GM10248 (cell line): ENCODE results near the gene ADAMTS12.

Source experiments
- CTCF ChIA-PET: fragments of 300-600 bp; sonication (Branson Sonifier 250); formaldehyde crosslinking; extraction: SDS; loops from one replicate; lab custom pipeline; 2021; ENCODE audit warnings: antibody characterized with exemption; lab: Yijun Ruan, JAX
- POLR2A ChIA-PET: fragments of 350-650 bp; sonication (Branson Sonifier 250); formaldehyde crosslinking; extraction: SDS; loops from one replicate; lab custom pipeline; 2020; ENCODE audit warnings: antibody characterized with exemption; lab: Yijun Ruan, JAX
- DNase-seq: peaks from one replicate; pipeline ENCODE4 v3.0.0; 2012; ENCODE audit errors: extremely low spot score
- CTCF ChIP-seq: IDR thresholded peaks from 2 replicates; pipeline ENCODE4 v1.5.1; 2012; ENCODE audit warnings: mild to moderate bottlenecking, low read depth; ENCODE audit errors: extremely low read depth, missing control alignments, control extremely low read depth

ADAMTS12 gene

GRCh38 chr5:33842456-33842855, 49.3 kb downstream of the ADAMTS12 start:
- POLR2A ChIA-PET: interaction anchor here (0.5 kb wide), 1 partner anchor 31 kb away, joined by 3 read pairs; no protein-coding TSS in a partner anchor

GRCh38 chr5:33841891-33842290, 49.9 kb downstream of the ADAMTS12 start:
- CTCF ChIA-PET: interaction anchor here (1.2 to 1.3 kb wide), 2 partner anchors 74 to 93 kb away, joined by 4 to 6 read pairs; no protein-coding TSS in a partner anchor
- POLR2A ChIA-PET: no interaction called here
- no peak for TF ChIP-seq CTCF
- DNase-seq: no peak

More at GRCh38 chr5:33842456-33842855, 49.3 kb downstream of the ADAMTS12 start:
- DNase-seq: no peak
- CTCF ChIA-PET: interaction anchor here (0.9 to 1.3 kb wide), 3 partner anchors 9 to 93 kb away, joined by 3 to 6 read pairs (median 4); no protein-coding TSS in a partner anchor
- no peak for TF ChIP-seq CTCF

- CTCF ChIA-PET: interaction anchor here (0.9 to 1.3 kb wide), 5 partner anchors 21 to 129 kb away, joined by 3 to 5 read pairs (median 3); no protein-coding TSS in a partner anchor
- no peak for TF ChIP-seq CTCF
- POLR2A ChIA-PET: no interaction called here
- peak; percentile 18 for DNase-seq
Observed at GRCh38 chr5:33840927-33841547, 50.8 kb downstream of the ADAMTS12 start.

GRCh38 chr5:33837301-33837700, 54.5 kb downstream of the ADAMTS12 start:
- no peak for TF ChIP-seq CTCF
- no peak for DNase-seq
- POLR2A ChIA-PET: no interaction called here
- CTCF ChIA-PET: interaction anchor here (1.0 kb wide), 1 partner anchor 9 kb away, joined by 3 read pairs; no protein-coding TSS in a partner anchor

- DNase-seq: no peak
- POLR2A ChIA-PET: no interaction called here
- no peak for TF ChIP-seq CTCF
- CTCF ChIA-PET: interaction anchor here (1.3 kb wide), 1 partner anchor 101 kb away, joined by 3 read pairs; no protein-coding TSS in a partner anchor
Observed at GRCh38 chr5:33834334-33834733, 57.5 kb downstream of the ADAMTS12 start.

GRCh38 chr5:33833237-33833575, 58.6 kb downstream of the ADAMTS12 start:
- no peak for DNase-seq

More at GRCh38 chr5:33833237-33833575, 58.6 kb downstream of the ADAMTS12 start:
- ChIA-PET POLR2A (no interaction called here), CTCF (interaction anchor here (0.7 to 1.3 kb wide), 4 partner anchors 12 to 144 kb away, joined by 3 to 4 read pairs (median 3); no protein-coding TSS in a partner anchor)
- TF ChIP-seq CTCF: no peak
